A549 (cell line): ENCODE data around the gene IL6R. TPM values are rescaled to one million over a fixed set of nuclear protein-coding genes. Genes with fewer than 3 reads are reported as not detected.

Experiments used
- ATAC-seq, 2 experiments: fragments of 200-7000 bp in 1 of 2; fragments of >200 bp in 1 of 2; cut with Nextera tagmentation in 1 of 2; cut with Tn5 transposase in 1 of 2; 3 replicates each; pipeline versions ENCODE4 v1.8.0 to v1.9.1; 2018 to 2020; ENCODE audit warnings: mild to moderate bottlenecking in 1 of 2, moderate library complexity in 1 of 2
- CTCF ChIA-PET: fragments of 300-600 bp; sonication (Branson Sonifier 250); formaldehyde crosslinking; extraction: SDS; loops from one replicate; lab custom pipeline; 2021; ENCODE audit warnings: antibody characterized with exemption, inconsistent platforms; lab: Yijun Ruan, JAX
- POLR2A ChIA-PET: fragments of 350-600 bp; formaldehyde crosslinking; extraction: SDS; loops from one replicate; lab custom pipeline; 2021; ENCODE audit warnings: antibody characterized with exemption, inconsistent platforms; lab: Yijun Ruan, JAX
- DNase-seq, 2 experiments: peaks; one replicate each; pipeline versions ENCODE4 v3.0.0 to v3.0.0-alpha.2; 2011 to 2016; ENCODE audit warnings: low read depth in 1 of 2, low spot score in 1 of 2
- FAIRE-seq: peaks from 2 replicates; lab custom pipeline; 2011; peaks lifted over from hg19 to GRCh38; lab: Jason Lieb, UNC
- H3K27ac ChIP-seq, 2 experiments: fragments of >200 bp; sonication (Bioruptor Twin); formaldehyde crosslinking; 3 replicates each; pipeline ENCODE4 v1.5.1; 2016 to 2017
- H3K4me1 ChIP-seq: fragments of >200 bp; sonication (Bioruptor Twin); formaldehyde crosslinking; 3 replicates; pipeline ENCODE4 v1.6.1; 2016
- H3K4me2 ChIP-seq: fragments of >200 bp; sonication (Bioruptor Twin); formaldehyde crosslinking; 3 replicates; pipeline ENCODE4 v1.6.1; 2016
- H3K4me3 ChIP-seq: fragments of >200 bp; sonication (Bioruptor Twin); formaldehyde crosslinking; 3 replicates; pipeline ENCODE4 v1.5.1; 2016
- H3K9me3 ChIP-seq: fragments of >200 bp; sonication (Bioruptor Twin); formaldehyde crosslinking; 3 replicates; pipeline ENCODE4 v1.6.1; 2016
- BHLHE40 ChIP-seq: IDR thresholded peaks from 2 replicates; pipeline ENCODE4 v1.6.1; 2012; ENCODE audit warnings: low read depth, low read length, inconsistent platforms
- CBX8 ChIP-seq: fragments of 200-600 bp; sonication (generic); IDR thresholded peaks from 2 replicates; pipeline ENCODE4 v1.6.1; 2016
- CEBPB ChIP-seq, 2 experiments: fragments of >200 bp in 1 of 2; sonication (Bioruptor Twin) in 1 of 2; formaldehyde crosslinking in 1 of 2; IDR thresholded peaks; 2 replicates each; pipeline ENCODE4 v1.6.1; 2012 to 2016
- EHF ChIP-seq: fragments of 250-450 bp; sonication (Bioruptor Pico); IDR thresholded peaks from 2 replicates; pipeline ENCODE4 v1.5.0; 2020; ENCODE audit warnings: mild to moderate bottlenecking
- EHMT2 ChIP-seq: fragments of 200-600 bp; sonication (generic); IDR thresholded peaks from 2 replicates; pipeline ENCODE4 v1.6.1; 2016; ENCODE audit warnings: antibody characterized with exemption, low read depth, mild to moderate bottlenecking, moderate library complexity
- ESRRA ChIP-seq: fragments of 150-350 bp; IDR thresholded peaks from 2 replicates; pipeline ENCODE4 v1.6.1; 2014; ENCODE audit warnings: mild to moderate bottlenecking, low read length, borderline replicate concordance
- FOSB ChIP-seq: fragments of 250-450 bp; sonication (Bioruptor Pico); IDR thresholded peaks from 2 replicates; pipeline ENCODE4 v1.5.0; 2020; ENCODE audit warnings: mild to moderate bottlenecking, moderate library complexity
- HES2 ChIP-seq: fragments of >200 bp; sonication (Bioruptor Twin); formaldehyde crosslinking; IDR thresholded peaks from 2 replicates; pipeline ENCODE4 v1.6.1; 2016
- HEYL ChIP-seq: fragments of 250-450 bp; sonication (Bioruptor Pico); IDR thresholded peaks from 2 replicates; pipeline ENCODE4 v1.8.0; 2021; ENCODE audit warnings: mild to moderate bottlenecking, moderate library complexity
- KDM1A ChIP-seq: fragments of 200-600 bp; sonication (generic); IDR thresholded peaks from 2 replicates; pipeline ENCODE4 v1.6.1; 2016; ENCODE audit warnings: low read depth, mild to moderate bottlenecking
- MAFK ChIP-seq: fragments of 450-650 bp; IDR thresholded peaks from 2 replicates; pipeline ENCODE4 v1.6.1; 2014; ENCODE audit not compliant: partially characterized antibody
- MAZ ChIP-seq: fragments of 150-350 bp; IDR thresholded peaks from 2 replicates; pipeline ENCODE4 v1.6.1; 2014; ENCODE audit warnings: antibody characterized with exemption, low read depth, low read length, borderline replicate concordance
- NPAS2 ChIP-seq: fragments of 250-450 bp; sonication (Bioruptor Pico); IDR thresholded peaks from 2 replicates; pipeline ENCODE4 v1.8.0; 2022; ENCODE audit warnings: mild to moderate bottlenecking, moderate library complexity, borderline replicate concordance
- PBX3 ChIP-seq: IDR thresholded peaks from 2 replicates; pipeline ENCODE4 v1.6.1; 2012
- POLR2A ChIP-seq: IDR thresholded peaks from 2 replicates; pipeline ENCODE4 v1.6.1; 2012; ENCODE audit warnings: mild to moderate bottlenecking, low read length
- RAD21 ChIP-seq, 2 experiments: fragments of >200 bp in 1 of 2; sonication (Bioruptor Twin) in 1 of 2; formaldehyde crosslinking in 1 of 2; IDR thresholded peaks in 1 of 2; conservative IDR thresholded peaks in 1 of 2; 2 replicates in 1 of 2; 3 replicates in 1 of 2; pipeline ENCODE4 v1.6.1; 2012 to 2018; ENCODE audit warnings: inconsistent platforms in 1 of 2
- RARB ChIP-seq: fragments of 250-450 bp; sonication (Bioruptor Pico); IDR thresholded peaks from 2 replicates; pipeline ENCODE4 v1.8.0; 2021; ENCODE audit warnings: mild to moderate bottlenecking, moderate library complexity
- SREBF2 ChIP-seq: fragments of 450-650 bp; IDR thresholded peaks from 2 replicates; pipeline ENCODE4 v1.6.1; 2014; ENCODE audit warnings: mild to moderate bottlenecking, moderate library complexity
- TFCP2L1 ChIP-seq: fragments of 250-450 bp; sonication (Bioruptor Pico); IDR thresholded peaks from 2 replicates; pipeline ENCODE4 v1.5.0; 2021; ENCODE audit warnings: mild to moderate bottlenecking
- ZC3H11A ChIP-seq: fragments of 450-650 bp; IDR thresholded peaks from 2 replicates; pipeline ENCODE4 v1.6.1; 2014; ENCODE audit warnings: antibody characterized with exemption, mild to moderate bottlenecking
- ZFP36 ChIP-seq: fragments of 450-650 bp; IDR thresholded peaks from 2 replicates; pipeline ENCODE4 v1.6.1; 2014; ENCODE audit warnings: borderline replicate concordance; ENCODE audit not compliant: partially characterized antibody
- WGBS: methylation state at CpG from one replicate; pipeline ENCODE4 v1.1.6; 2017; ENCODE audit errors: missing lambda C conversion rate; 5-methylcytosine and 5-hydroxymethylcytosine counted together
- polyA plus RNA-seq, 4 experiments: library from polyadenylated mRNA; depleted of rRNA in 3 of 4; stranded (reverse); fragments of >200 nt; fragmentation: RNase III in 1 of 4; extraction: RNeasy Plus Mini Kit Qiagen cat#74134 plus additional on column Dnase treatment in 1 of 4; gene quantifications; 2 replicates in 3 of 4; 3 replicates in 1 of 4; pipeline ENCODE4 v1.2.3, GENCODE V29; 2011 to 2017
- TF ChIP-seq, protein P1 (sequence below): fragments of >200 bp; sonication (Bioruptor Twin); formaldehyde crosslinking; IDR thresholded peaks from 3 replicates; pipeline ENCODE4 v1.5.1; 2016
- TF ChIP-seq, protein P2 (sequence below): fragments of 450-650 bp; IDR thresholded peaks from 2 replicates; pipeline ENCODE4 v1.6.1; 2014; ENCODE audit warnings: antibody characterized with exemption

The IL6R gene
- polyA plus RNA-seq, 2 of the 4 experiments (the other 2 are of a cell fraction) = 2.2 to 2.7 TPM

DNA sequence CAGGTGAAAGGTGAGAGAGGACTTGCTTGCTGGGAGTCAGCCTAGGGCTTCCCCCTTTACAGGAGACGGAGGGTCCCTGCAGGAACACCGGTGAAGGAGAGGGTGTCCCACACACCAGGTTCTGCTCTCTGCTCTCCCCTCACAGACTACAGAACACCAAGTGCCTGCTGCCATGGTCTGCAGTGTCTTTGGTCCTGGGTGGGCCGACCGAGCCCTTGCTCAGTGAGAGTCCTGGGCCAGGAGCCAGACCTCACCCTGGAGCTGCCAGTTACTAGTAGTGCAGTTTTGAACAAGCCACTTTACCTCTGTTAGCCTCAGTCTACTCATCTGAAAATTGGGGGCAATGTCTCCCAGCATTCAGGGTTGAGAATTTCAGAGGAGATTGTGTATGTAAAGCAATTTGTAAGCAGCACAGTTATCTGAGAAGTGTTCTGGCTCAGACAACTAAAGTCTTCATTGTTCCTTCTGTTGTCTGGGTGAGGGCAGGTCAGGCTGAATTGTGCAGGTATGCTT, 2.7 kb upstream of the IL6R start:
- POLR2A ChIA-PET = no interaction called here
- Histone ChIP-seq H3K4me2 (no peak overlapping the region), H3K9me3 (no peaks in the 10 kb centered on the region), H3K27ac (no peak overlapping the region), H3K4me1 (peaks cover 18% of the 10 kb centered on the region), H3K4me3 (no peak overlapping the region)
- CTCF ChIA-PET = interaction anchor here (1.2 kb wide), 1 partner anchor 16 kb away, joined by 3 read pairs; no protein-coding TSS in a partner anchor
- DNase-seq = no peak
- WGBS = 90% methylated on average over 4 of the region's 4 CpGs
- no peak for FAIRE-seq
- TF ChIP-seq KDM1A = no peak
- TF ChIP-seq ZC3H11A = no peak
- no peak for TF ChIP-seq EHMT2
- TF ChIP-seq FOSB (CRISPR knock-in tag) = no peak
- no peak for TF ChIP-seq ZFP36
- TF ChIP-seq BHLHE40 = no peak
- no peak for TF ChIP-seq POLR2A
- no peak for TF ChIP-seq MAFK
- no peak for TF ChIP-seq HEYL (CRISPR knock-in tag)
- no peak for TF ChIP-seq NPAS2
- no peak for TF ChIP-seq RARB (CRISPR knock-in tag)
- TF ChIP-seq CEBPB (IDR thresholded peaks at IDR 0.05) = no peak
- no peak for TF ChIP-seq SREBF2
- no peak for TF ChIP-seq HES2
- TF ChIP-seq TFCP2L1 (CRISPR knock-in tag) = no peak
- TF ChIP-seq, all 56 proteins: peak for 0
- no peak for ATAC-seq

GRCh38 chr1:154403261-154403943, 1.7 kb upstream of the IL6R start:
- TF ChIP-seq, protein P1, sequence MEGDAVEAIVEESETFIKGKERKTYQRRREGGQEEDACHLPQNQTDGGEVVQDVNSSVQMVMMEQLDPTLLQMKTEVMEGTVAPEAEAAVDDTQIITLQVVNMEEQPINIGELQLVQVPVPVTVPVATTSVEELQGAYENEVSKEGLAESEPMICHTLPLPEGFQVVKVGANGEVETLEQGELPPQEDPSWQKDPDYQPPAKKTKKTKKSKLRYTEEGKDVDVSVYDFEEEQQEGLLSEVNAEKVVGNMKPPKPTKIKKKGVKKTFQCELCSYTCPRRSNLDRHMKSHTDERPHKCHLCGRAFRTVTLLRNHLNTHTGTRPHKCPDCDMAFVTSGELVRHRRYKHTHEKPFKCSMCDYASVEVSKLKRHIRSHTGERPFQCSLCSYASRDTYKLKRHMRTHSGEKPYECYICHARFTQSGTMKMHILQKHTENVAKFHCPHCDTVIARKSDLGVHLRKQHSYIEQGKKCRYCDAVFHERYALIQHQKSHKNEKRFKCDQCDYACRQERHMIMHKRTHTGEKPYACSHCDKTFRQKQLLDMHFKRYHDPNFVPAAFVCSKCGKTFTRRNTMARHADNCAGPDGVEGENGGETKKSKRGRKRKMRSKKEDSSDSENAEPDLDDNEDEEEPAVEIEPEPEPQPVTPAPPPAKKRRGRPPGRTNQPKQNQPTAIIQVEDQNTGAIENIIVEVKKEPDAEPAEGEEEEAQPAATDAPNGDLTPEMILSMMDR = no peak
- TF ChIP-seq ESRRA = no peak
- TF ChIP-seq PBX3 = no peak
- no peak for TF ChIP-seq ZC3H11A
- TF ChIP-seq EHF = no peak
- TF ChIP-seq RAD21 (conservative IDR thresholded peaks at IDR 0.05 in 1 of 2, IDR thresholded peaks at IDR 0.05 in 1 of 2) = no peak
- TF ChIP-seq CBX8 = no peak
- no peak for TF ChIP-seq MAZ
- TF ChIP-seq, protein P2, sequence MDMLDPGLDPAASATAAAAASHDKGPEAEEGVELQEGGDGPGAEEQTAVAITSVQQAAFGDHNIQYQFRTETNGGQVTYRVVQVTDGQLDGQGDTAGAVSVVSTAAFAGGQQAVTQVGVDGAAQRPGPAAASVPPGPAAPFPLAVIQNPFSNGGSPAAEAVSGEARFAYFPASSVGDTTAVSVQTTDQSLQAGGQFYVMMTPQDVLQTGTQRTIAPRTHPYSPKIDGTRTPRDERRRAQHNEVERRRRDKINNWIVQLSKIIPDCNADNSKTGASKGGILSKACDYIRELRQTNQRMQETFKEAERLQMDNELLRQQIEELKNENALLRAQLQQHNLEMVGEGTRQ = no peak
- TF ChIP-seq, all 56 proteins: peak for 0
- ChIA-PET CTCF (interaction anchor here (0.6 to 1.9 kb wide), 13 partner anchors 11 to 144 kb away, joined by 3 to 9 read pairs (median 4); no protein-coding TSS in a partner anchor), POLR2A (no interaction called here)
- no peak for FAIRE-seq
- H3K9me3 ChIP-seq = no peaks in the 10 kb centered on the region
- no peak overlapping the region for H3K4me2 ChIP-seq
- no peak for ATAC-seq
- DNase-seq = no peak
- 92% methylated on average over 8 of the region's 8 CpGs for WGBS
- no peak overlapping the region for H3K4me3 ChIP-seq
- peaks cover 28% of the 10 kb centered on the region for H3K4me1 ChIP-seq
- H3K27ac ChIP-seq = peak overlapping the region in 1 of 2 experiments; percentile 11; a peak in 3 of 6 replicates
